AG04449 (cell line): Measurements from ENCODE around the gene ATP8B4.
"Not testable (repeated sequence)": the region's sequence is repeated elsewhere in the genome, so short reads cannot be mapped to it uniquely, and the experiment has no call there.

ENCODE experiments used
- CTCF ChIA-PET: fragments of 350-600 bp; formaldehyde crosslinking; extraction: SDS; loops from one replicate; lab custom pipeline; 2021; ENCODE audit warnings: antibody characterized with exemption; lab: Yijun Ruan, JAX
- POLR2A ChIA-PET: fragments of 400-600, 350-600 bp; formaldehyde crosslinking; extraction: SDS; loops from one replicate; lab custom pipeline; 2020; ENCODE audit warnings: antibody characterized with exemption, inconsistent platforms; lab: Yijun Ruan, JAX
- DNase-seq: peaks from one replicate; pipeline ENCODE4 v3.0.0-alpha.2; 2010; ENCODE audit warnings: low read depth, low spot score
- H3K4me3 ChIP-seq: 2 replicates; pipeline ENCODE4 v1.5.1; 2011; ENCODE audit warnings: low read depth, mild to moderate bottlenecking, control low read depth, low read length
- CTCF ChIP-seq: IDR thresholded peaks from one replicate; pipeline ENCODE4 v1.5.1; 2011; ENCODE audit warnings: mild to moderate bottlenecking, moderate library complexity, low read length, control low read depth, inconsistent platforms; ENCODE audit not compliant: insufficient read depth; ENCODE audit errors: missing control alignments

ATP8B4 gene

GRCh38 chr15:50137330-50137761 is 18.3 kb upstream of the ATP8B4 start:
- no peak for TF ChIP-seq CTCF
- H3K4me3 ChIP-seq: no peak overlapping the region
- ChIA-PET CTCF (interaction anchor here (0.8 to 1.2 kb wide), 7 partner anchors 8 to 902 kb away, joined by 3 to 6 read pairs (median 3); no protein-coding TSS in a partner anchor), POLR2A (no interaction called here)
- DNase-seq: peak; percentile 84

DNA sequence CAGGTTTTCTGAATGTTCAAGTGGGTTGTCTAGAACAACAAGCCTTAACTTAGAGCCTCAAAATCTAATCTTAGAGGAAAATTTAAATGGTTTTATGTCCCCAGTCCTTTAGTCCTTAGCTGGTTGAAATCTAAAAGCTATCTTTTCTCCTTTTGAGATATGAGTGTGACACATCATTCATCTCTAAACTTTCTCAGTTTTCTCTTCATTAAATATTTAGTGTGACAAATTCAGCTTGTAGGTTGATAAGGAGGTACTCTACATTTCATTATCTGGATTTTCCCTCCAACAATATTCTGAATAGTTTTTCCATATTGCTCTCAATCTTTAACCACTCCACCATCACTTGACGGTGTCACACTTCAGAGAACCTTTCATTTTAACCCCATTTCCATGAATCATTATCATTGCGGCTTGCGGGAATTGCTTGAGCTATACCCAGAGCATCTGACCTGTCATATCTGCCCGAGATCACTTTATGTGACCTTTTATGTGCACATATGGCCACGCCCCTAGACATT is 16.1 kb upstream of the ATP8B4 start:
- no peak for DNase-seq
- TF ChIP-seq CTCF: no peak
- no peak overlapping the region for H3K4me3 ChIP-seq
- POLR2A ChIA-PET: no interaction called here
- CTCF ChIA-PET: interaction anchor here (1.3 to 3.2 kb wide), 3 partner anchors 10 to 899 kb away, joined by 5 to 16 read pairs (median 6); no protein-coding TSS in a partner anchor

DNA sequence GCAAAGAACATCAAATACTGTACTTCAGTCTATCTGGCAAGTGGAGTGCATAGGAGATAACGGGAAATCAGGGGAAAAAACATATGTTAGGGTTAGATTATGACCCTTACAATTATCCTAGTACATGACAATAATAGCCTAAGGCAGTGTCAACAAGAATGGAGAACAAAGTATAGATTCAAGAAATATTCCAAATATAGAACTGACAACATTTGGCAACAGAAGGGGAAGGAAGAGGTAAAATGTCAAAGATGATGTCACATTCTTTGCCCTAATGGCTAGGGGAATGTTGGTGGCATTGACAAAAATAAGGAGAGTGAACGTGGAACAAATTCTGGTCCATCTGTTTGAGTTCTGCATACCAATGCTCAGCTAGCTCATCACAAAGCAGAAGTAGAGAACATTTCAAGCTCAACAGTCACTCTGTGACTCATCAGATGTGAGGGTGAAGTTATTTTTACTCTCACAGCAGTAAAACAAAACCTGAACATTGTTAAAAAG is 15.5 kb upstream of the ATP8B4 start:
- no peak overlapping the region for H3K4me3 ChIP-seq
- POLR2A ChIA-PET: no interaction called here

GRCh38 chr15:50132251-50132984 is 13.4 kb upstream of the ATP8B4 start:
- POLR2A ChIA-PET, DNase-seq, H3K4me3 ChIP-seq, CTCF ChIA-PET: not testable (repeated sequence)

More for the DNA sequence above, 15.5 kb upstream of the ATP8B4 start:
- DNase-seq: peak; percentile 29
- no peak for TF ChIP-seq CTCF
- CTCF ChIA-PET: interaction anchor here (1.6 to 3.2 kb wide), 2 partner anchors 11 to 18 kb away, joined by 6 to 16 read pairs; no protein-coding TSS in a partner anchor

DNA sequence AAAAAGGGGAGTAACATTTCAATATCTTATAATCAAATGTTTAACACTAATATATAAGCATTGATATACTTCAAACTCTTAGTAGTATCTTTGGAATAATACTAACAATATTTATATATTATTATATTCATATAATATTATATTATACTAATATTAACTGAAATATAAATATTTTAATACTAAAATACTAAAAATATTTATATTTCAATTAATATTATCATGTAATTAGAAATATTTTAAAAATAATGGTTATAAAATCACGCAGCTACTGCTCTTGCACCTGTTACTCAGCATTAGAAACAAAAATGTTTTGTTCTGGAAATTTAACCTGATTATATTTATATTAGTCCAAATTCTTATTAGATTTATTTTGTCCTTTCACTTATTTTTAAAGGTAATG is 12.6 kb upstream of the ATP8B4 start:
- ChIA-PET POLR2A (no interaction called here), CTCF (interaction anchor here (1.0 to 1.3 kb wide), 2 partner anchors 14 to 184 kb away, joined by 3 to 5 read pairs; no protein-coding TSS in a partner anchor)
- H3K4me3 ChIP-seq: no peak overlapping the region
- TF ChIP-seq CTCF: no peak
- no peak for DNase-seq

- ChIA-PET POLR2A (no interaction called here), CTCF (interaction anchor here (0.8 to 1.1 kb wide), 3 partner anchors 17 to 77 kb away, joined by 3 to 6 read pairs (median 3); no protein-coding TSS in a partner anchor)
- no peak overlapping the region for H3K4me3 ChIP-seq
- TF ChIP-seq CTCF: no peak
- no peak for DNase-seq
Observed at GRCh38 chr15:50128266-50128665, 9.2 kb upstream of the ATP8B4 start.
